ENCODE data around the gene MALL. TPM values are rescaled to one million over a fixed set of nuclear protein-coding genes. Genes with fewer than 3 reads are reported as not detected.

MALL gene
- total and polyA plus RNA-seq, 2 of the 13 experiments (the other 11 are each of a cell fraction or from before 2014, with no cell fraction given): not detected

GRCh38 chr2:110101280-110101844, 14.3 kb downstream of the MALL start (continued):
- TF ChIP-seq ZNF430 (CRISPR knock-in tag; IDR thresholded peaks at IDR 0.05): no peak
- TF ChIP-seq ZSCAN9 (CRISPR knock-in tag; IDR thresholded peaks at IDR 0.05; ENCODE audit: borderline replicate concordance): no peak
- no peak for TF ChIP-seq ZNF574 (CRISPR knock-in tag; IDR thresholded peaks at IDR 0.05)
- no peak; the same call in 1 of the 2 replicates for TF ChIP-seq SAP130 (CRISPR knock-in tag; IDR thresholded peaks at IDR 0.05; ENCODE audit: low read depth)
- no peak for TF ChIP-seq ELF4 (CRISPR knock-in tag; IDR thresholded peaks at IDR 0.05; ENCODE audit: borderline replicate concordance)
- no peak for TF ChIP-seq CAMTA2 (CRISPR knock-in tag; IDR thresholded peaks at IDR 0.05; ENCODE audit: borderline replicate concordance)
- no peak for TF ChIP-seq THRA (CRISPR knock-in tag; IDR thresholded peaks at IDR 0.05; ENCODE audit: borderline replicate concordance)
- TF ChIP-seq REST (IDR thresholded peaks at IDR 0.05; ENCODE audit: borderline replicate concordance in 1 of 2, low read depth in 1 of 2, low read length in 2 of 2): no peak
- TF ChIP-seq MTA1 (CRISPR knock-in tag; IDR thresholded peaks at IDR 0.05; ENCODE audit: borderline replicate concordance): no peak
- TF ChIP-seq ATF7 (IDR thresholded peaks at IDR 0.05): no peak
- TF ChIP-seq ATF7 (CRISPR knock-in tag; IDR thresholded peaks at IDR 0.05): no peak
- TF ChIP-seq TRIM22 (IDR thresholded peaks at IDR 0.05): no peak
- TF ChIP-seq ZNF766 (CRISPR knock-in tag; IDR thresholded peaks at IDR 0.05; ENCODE audit: borderline replicate concordance): no peak
- no peak for TF ChIP-seq CBX2 (IDR thresholded peaks at IDR 0.05; ENCODE audit: low read depth, low read length)
- TF ChIP-seq CBX2 (CRISPR knock-in tag; IDR thresholded peaks at IDR 0.05; ENCODE audit: low read depth): no peak
- 0 out of 2 replicates have a peak, but pooled peaks have one; percentile 57 for TF ChIP-seq ZNF543 (CRISPR knock-in tag; IDR thresholded peaks at IDR 0.05)
- TF ChIP-seq AFF4 (CRISPR knock-in tag; IDR thresholded peaks at IDR 0.05): no peak
